TTC549 (cell line): ENCODE measurements around the gene ZNF264.
"Not testable (repeated sequence)": the region's sequence is repeated elsewhere in the genome, so short reads cannot be mapped to it uniquely, and the experiment has no call there.

Experiments
- FAIRE-seq: peaks from 2 replicates; lab custom pipeline; 2012; peaks lifted over from hg19 to GRCh38; lab: Jason Lieb, UNC

ZNF264 gene

DNA sequence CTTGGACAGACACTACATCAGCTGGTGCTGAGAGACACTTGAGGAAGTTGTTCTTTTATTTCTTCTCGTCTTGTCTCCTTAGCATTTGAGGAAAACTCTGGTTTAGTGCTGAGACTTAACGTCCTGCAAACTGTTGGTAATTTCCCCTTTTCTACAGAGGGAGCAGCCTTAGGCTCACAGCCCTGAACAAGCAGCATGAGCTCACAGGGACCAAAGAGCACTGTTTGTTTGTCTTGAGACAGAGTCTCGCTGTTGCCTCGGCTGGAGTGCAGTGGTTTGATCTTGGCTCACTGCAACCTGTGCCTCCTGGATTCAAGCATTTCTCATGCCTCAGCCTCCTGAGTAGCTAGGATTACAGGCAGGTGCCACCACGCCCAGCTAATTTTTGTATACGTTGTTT lies 54.7 kb downstream of the ZNF264 start:
- no peak for FAIRE-seq

GRCh38 chr19:57248646-57249045 lies 57.3 kb downstream of the ZNF264 start:
- no peak for FAIRE-seq

GRCh38 chr19:57249329-57249728 lies 58.0 kb downstream of the ZNF264 start:
- FAIRE-seq, result no peak

- not testable (repeated sequence) for FAIRE-seq
These were observed 62.5 kb downstream of the ZNF264 start for GRCh38 chr19:57253767-57254166.

DNA sequence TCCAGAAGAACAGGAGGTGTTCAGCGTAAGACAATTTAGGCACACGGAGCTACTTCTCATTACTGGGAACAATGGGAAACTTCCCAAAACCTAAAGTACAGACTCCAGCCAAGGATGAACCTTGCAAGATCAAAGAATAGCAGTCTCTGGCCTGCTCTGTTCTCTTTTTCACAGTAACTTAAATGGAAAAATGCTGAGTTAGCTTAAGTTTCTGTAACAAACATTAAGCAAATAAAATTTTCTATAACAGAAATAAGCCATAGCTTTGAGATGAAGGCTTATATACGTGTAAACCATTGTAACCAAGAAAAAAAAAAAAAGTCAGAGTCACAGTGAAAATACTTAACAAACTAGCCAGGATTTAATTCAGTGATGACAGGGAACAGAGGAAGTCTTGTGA lies 70.7 kb downstream of the ZNF264 start:
- FAIRE-seq, result no peak

GRCh38 chr19:57263244-57263741 lies 72.0 kb downstream of the ZNF264 start:
- FAIRE-seq, result no peak

DNA sequence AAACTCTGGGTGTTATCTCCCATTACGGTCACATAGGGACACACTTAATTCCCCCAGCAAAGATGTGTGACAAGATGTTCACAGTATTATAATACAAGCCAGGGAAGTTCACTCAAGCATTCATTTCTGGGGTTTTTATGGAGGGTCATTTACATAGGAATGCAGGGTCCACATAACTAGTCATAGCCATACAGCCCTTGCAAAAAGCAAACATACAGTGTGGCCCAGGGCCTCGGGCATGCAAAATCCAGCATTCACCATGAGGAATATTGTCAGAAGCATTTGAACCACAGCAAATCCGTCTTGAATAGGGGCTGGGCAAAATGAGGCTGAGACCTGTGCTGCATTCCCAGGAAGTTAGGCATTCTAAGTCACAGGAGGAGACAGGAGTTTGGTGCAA lies 76.0 kb downstream of the ZNF264 start:
- FAIRE-seq, result no peak

- no peak for FAIRE-seq
These were observed 78.4 kb downstream of the ZNF264 start for GRCh38 chr19:57269515-57270250.

- FAIRE-seq, result no peak
These were observed 80.0 kb downstream of the ZNF264 start for GRCh38 chr19:57271280-57271679.
